ENCODE results near the gene IGSF21. TPM values are rescaled to one million over a fixed set of nuclear protein-coding genes. Genes with fewer than 3 reads are reported as not detected.

Gene IGSF21
- polyA plus RNA-seq, 3 donors, result not detected

DNA sequence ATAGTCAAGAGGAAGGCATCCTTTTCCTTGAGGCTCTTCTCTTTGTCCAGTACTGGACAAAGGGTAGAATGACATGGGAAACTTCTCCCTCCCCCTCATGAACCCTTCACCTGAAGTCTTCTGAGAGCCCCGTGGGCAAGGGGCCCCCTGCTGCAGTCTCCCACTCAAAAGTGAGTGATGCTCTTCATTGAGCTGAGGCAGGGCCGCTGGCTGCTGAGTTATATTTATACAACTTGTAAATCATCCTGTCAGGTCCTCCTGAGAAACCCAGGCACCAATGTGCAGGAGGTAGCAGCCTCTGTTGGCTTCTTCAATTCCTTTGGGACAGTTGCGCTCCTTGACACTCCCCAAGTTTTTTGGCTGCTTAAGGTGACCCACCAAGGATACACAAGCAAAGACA lies 150.2 kb downstream of the IGSF21 start:
- WGBS (ENCODE audit: insufficient coverage), result 100% methylated on average over 1 of the region's 3 CpGs
- no peak overlapping the region for H3K4me2 ChIP-seq (replicated peaks; ENCODE audit: extremely low read depth, low read length, poor library complexity, severe bottlenecking)

DNA sequence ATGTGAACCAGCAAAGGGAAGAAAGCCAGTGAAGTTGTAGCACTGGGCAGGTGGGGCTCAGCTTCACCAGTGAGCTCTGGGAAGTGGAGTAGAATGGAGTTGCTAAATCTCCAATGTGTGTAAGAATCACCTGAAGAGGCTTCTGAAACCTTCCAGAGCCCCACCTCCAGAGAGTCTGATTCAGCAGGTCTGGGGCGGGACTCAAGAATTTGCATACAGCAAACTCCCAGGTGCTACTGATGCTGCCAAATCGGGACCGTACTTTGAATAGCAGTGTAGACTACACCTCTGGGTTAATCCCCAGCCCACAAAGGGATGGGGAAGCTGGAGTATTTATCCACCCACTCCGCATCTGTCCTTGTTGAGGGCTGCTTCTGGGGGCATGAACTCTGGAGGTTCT lies 154.3 kb downstream of the IGSF21 start:
- Histone ChIP-seq H3K79me2 (ENCODE audit: insufficient read depth, low read length) (no peaks in the 10 kb centered on the region), H2AFZ (ENCODE audit: insufficient read depth, low read depth, low read length, poor library complexity, severe bottlenecking) (no peak overlapping the region), H3K4me2 (replicated peaks; ENCODE audit: extremely low read depth, low read length, poor library complexity, severe bottlenecking) (no peak overlapping the region), H3K9ac (ENCODE audit: insufficient read depth, low read length, poor library complexity, severe bottlenecking) (no peak overlapping the region), H3K9me3 (replicated peaks in 1 of 2; ENCODE audit: control insufficient read depth in 1 of 2, insufficient read depth in 1 of 2, low read length in 2 of 2) (no peaks in the 10 kb centered on the region), H4K20me1 (ENCODE audit: insufficient read depth, low read length) (no peaks in the 10 kb centered on the region), H3K27ac (ENCODE audit: low read depth in 1 of 2, low read length in 2 of 2) (no peak overlapping the region), H3K27me3 (ENCODE audit: control insufficient read depth in 2 of 2, insufficient read depth in 2 of 2, low read length in 2 of 2) (no peaks in the 10 kb centered on the region), H3K36me3 (replicated peaks in 1 of 2; ENCODE audit: control insufficient read depth in 1 of 2, insufficient read depth in 2 of 2, low read length in 2 of 2) (no peaks in the 10 kb centered on the region), H3K4me1 (ENCODE audit: control insufficient read depth in 1 of 2, insufficient read depth in 2 of 2, low read length in 2 of 2) (no peaks in the 10 kb centered on the region), H3K4me3 (replicated peaks in 1 of 3; ENCODE audit: low read depth in 2 of 3, low read length in 3 of 3) (no peak overlapping the region)
- TF ChIP-seq, protein P1, sequence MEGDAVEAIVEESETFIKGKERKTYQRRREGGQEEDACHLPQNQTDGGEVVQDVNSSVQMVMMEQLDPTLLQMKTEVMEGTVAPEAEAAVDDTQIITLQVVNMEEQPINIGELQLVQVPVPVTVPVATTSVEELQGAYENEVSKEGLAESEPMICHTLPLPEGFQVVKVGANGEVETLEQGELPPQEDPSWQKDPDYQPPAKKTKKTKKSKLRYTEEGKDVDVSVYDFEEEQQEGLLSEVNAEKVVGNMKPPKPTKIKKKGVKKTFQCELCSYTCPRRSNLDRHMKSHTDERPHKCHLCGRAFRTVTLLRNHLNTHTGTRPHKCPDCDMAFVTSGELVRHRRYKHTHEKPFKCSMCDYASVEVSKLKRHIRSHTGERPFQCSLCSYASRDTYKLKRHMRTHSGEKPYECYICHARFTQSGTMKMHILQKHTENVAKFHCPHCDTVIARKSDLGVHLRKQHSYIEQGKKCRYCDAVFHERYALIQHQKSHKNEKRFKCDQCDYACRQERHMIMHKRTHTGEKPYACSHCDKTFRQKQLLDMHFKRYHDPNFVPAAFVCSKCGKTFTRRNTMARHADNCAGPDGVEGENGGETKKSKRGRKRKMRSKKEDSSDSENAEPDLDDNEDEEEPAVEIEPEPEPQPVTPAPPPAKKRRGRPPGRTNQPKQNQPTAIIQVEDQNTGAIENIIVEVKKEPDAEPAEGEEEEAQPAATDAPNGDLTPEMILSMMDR (IDR thresholded peaks at IDR 0.05), result no peak
- DNase-seq, result no peak
- Mint-ChIP-seq H3K27me3 (ENCODE audit: low read depth in 3 of 3) (peaks cover 2 to 6% (median 3%) of the 10 kb centered on the region in 3 donors), H3K4me3 (no peak overlapping the region), H3K36me3 (no peaks in the 10 kb centered on the region), H3K9me3 (no peaks in the 10 kb centered on the region), H3K27ac (no peak overlapping the region), H3K4me1 (no peaks in the 10 kb centered on the region)
- 56% methylated on average over 4 of the region's 4 CpGs for WGBS (ENCODE audit: insufficient coverage)
- intact Hi-C loops (cut with micrococcal nuclease), result no loop called here

More for the DNA sequence above, 150.2 kb downstream of the IGSF21 start:
- no peak overlapping the region for H3K27ac Mint-ChIP-seq
- no peaks in the 10 kb centered on the region for H3K27me3 ChIP-seq (ENCODE audit: control insufficient read depth in 2 of 2, insufficient read depth in 2 of 2, low read length in 2 of 2)
- H2AFZ ChIP-seq (ENCODE audit: insufficient read depth, low read depth, low read length, poor library complexity, severe bottlenecking), result no peak overlapping the region
- DNase-seq, result no peak
- no peaks in the 10 kb centered on the region for H4K20me1 ChIP-seq (ENCODE audit: insufficient read depth, low read length)
- TF ChIP-seq, protein P1 (IDR thresholded peaks at IDR 0.05), result no peak
- no peak overlapping the region for H3K27ac ChIP-seq (ENCODE audit: low read depth in 1 of 2, low read length in 2 of 2)
- no peak overlapping the region for H3K4me3 Mint-ChIP-seq
- H3K79me2 ChIP-seq (ENCODE audit: insufficient read depth, low read length), result no peaks in the 10 kb centered on the region
- H3K36me3 ChIP-seq (replicated peaks in 1 of 2; ENCODE audit: control insufficient read depth in 1 of 2, insufficient read depth in 2 of 2, low read length in 2 of 2), result no peaks in the 10 kb centered on the region
- H3K4me1 Mint-ChIP-seq, result no peaks in the 10 kb centered on the region
- no peaks in the 10 kb centered on the region for H3K9me3 Mint-ChIP-seq
- no peaks in the 10 kb centered on the region for H3K36me3 Mint-ChIP-seq
- H3K4me1 ChIP-seq (ENCODE audit: control insufficient read depth in 1 of 2, insufficient read depth in 2 of 2, low read length in 2 of 2), result no peaks in the 10 kb centered on the region
- no peak overlapping the region for H3K4me3 ChIP-seq (replicated peaks in 1 of 3; ENCODE audit: low read depth in 2 of 3, low read length in 3 of 3)
- H3K27me3 Mint-ChIP-seq (ENCODE audit: low read depth in 3 of 3), result peaks cover 0 to 2% (median 0%) of the 10 kb centered on the region in 3 donors
- no peak overlapping the region for H3K9ac ChIP-seq (ENCODE audit: insufficient read depth, low read length, poor library complexity, severe bottlenecking)
- no peaks in the 10 kb centered on the region for H3K9me3 ChIP-seq (replicated peaks in 1 of 2; ENCODE audit: control insufficient read depth in 1 of 2, insufficient read depth in 1 of 2, low read length in 2 of 2)
- intact Hi-C loops (cut with micrococcal nuclease), result no loop called here
